DMS79 treated with DMSO at 0.1 percent for 48 hours (cell line): Measurements from ENCODE around the gene MYH11.
"Not testable (repeated sequence)": the region's sequence is repeated elsewhere in the genome, so short reads cannot be mapped to it uniquely, and the experiment has no call there.

Experiments
- DNase-seq: peaks from one replicate; lab custom pipeline; 2025; lab: John Stamatoyannopoulos, UW

The MYH11 gene

DNA sequence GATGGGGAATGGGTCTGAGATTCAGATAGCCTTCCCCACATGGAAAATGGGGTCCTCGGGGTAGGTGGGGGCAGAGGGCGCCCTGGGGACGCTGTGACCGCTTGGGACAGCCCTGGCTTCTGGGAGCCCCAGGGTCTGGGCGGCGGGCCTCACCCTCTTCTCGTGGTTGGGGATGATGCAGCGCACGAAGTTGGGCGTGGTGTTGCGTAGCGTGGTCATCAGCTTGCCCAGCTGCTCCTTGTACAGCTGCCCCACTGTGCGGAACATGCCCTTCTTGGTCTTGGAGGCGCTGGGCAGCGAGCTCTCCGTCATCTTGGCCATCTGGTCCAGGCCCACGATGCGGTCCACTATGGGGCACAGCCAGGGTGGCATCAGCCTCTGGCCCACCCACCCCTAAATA lies 106.8 kb downstream of the MYH11 start:
- no peak for DNase-seq

DNA sequence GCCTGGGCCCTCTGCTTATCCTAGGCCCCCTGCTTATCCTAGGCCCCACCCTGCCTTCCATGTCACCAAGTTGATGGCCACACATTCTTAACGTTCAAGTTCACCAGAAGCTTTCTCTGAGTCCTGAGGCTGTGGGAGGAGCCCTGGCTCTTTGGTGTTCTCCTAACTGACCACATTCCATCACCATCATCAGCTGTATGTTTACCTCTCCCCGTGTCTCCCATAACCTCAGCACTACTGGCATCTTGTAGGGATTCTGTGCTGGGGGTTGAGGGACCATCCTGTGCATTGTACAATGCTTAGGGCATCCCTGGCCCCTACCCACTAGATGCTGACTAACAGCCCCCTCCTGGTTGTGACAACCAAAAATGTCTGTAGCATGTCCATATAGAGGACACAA lies 107.5 kb downstream of the MYH11 start:
- no peak for DNase-seq

DNA sequence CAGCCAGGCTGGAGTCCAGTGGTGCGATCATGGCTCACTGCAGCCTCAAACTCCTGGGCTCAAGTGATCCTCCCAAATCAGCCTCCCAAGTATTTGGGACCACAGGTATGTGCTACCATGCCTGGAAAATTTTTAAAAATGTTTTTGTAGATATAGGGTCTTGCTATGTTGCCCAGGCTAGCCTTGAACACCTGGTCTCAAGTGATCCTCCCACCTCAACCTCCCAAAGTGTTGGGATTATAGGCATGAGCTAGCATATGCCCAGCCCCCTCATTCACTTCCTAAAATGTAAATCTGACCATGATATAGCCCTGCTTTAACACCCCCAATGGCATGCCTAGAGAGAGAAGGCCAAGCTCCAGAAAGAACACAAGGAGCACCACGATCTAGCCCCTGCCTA lies 108.2 kb downstream of the MYH11 start:
- DNase-seq = no peak

- DNase-seq = no peak
These were observed 108.9 kb downstream of the MYH11 start for GRCh38 chr16:15747937-15748336.

DNA sequence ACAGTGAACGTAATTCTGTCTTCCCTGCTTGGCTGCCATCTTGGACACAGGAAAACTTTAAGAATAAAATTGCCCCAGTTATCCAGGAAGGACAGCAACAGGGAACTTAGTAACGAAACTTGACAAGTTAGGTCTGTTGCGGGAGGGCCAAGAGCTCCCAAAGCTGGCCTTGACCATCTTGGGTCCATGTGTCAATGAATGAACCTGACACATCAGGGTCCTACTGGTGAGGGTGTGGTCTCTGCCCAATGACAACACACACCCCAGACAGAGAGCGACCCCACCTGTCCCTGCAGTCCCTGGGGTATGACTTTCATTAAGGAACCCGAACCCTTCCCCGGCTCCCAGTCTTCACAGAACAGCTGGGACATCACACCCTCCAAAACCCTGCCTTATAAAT lies 110.5 kb downstream of the MYH11 start:
- no peak for DNase-seq

GRCh38 chr16:15743657-15744056 lies 113.2 kb downstream of the MYH11 start:
- no peak for DNase-seq

DNA sequence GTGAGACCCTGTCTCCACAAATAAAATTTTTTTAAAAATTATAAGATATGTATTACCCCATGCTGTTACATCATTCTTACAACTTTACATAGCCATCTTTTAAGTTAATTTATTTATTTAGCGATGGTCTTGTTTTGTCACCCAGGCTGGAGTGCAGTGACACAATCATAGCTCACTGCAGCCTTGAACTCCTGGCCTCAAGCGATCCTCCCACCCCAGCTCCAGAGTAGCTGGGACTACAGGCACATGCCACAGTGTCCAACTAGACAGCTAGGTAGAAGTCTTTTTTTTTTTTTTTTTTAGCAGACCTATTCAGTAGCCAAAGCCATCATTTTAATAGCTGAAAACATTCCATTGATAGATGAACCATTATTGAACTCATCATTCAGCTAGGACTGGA lies 114.1 kb downstream of the MYH11 start:
- no peak for DNase-seq

DNA sequence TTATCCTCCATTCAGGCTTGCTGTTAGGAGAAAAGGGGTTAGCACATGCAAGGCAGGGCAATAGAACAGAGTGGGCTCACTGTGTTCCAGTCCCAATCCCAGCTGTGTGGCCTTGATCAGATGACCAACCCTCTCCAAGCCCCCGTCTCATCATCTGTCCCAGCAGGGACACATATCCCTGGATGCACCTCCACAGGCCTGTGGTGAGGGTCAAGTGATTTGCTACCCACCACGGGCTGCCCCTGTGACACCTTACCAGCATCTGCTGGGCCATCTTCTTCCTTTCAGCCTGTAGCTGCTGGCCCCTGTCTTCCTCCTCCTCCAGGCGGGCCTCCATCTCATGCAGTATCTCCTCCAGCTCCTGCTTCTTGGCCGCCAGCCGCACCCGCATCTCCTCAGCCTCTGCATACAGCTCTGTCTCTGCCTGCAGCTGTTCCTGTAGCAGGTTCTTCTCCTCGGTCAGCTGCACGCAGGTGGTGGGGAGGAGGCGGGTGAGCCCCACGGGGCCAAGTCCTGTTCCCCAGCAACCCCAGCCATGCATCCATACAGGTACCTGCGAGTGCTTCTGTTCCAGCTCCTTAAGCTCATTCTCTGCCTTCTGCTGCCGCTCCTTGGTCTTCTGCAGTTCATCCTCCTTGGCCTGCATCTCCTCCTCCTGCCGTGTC lies 115.5 kb downstream of the MYH11 start:
- peak; percentile 61 for DNase-seq

DNA sequence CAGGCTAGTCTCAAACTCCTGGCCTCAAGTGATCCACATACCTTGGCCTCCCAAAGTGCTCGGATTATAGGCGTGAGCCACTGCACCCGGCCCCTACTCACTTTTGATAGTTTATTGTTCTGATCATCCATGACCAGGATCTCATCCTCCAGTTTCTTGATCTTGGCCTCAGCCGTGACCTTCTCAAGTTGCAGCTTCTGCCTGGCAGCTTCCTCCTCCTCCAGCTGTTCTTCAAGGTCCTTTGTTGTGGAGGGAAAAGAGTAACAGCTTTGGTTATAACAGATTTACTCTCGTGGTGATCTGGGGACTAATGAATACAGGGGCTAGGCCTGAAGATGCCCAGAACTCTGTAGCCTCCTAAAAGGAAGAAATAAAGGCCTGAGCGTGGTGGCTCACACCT lies 116.9 kb downstream of the MYH11 start:
- DNase-seq = no peak

GRCh38 chr16:15739464-15739863 lies 117.4 kb downstream of the MYH11 start:
- no peak for DNase-seq

DNA sequence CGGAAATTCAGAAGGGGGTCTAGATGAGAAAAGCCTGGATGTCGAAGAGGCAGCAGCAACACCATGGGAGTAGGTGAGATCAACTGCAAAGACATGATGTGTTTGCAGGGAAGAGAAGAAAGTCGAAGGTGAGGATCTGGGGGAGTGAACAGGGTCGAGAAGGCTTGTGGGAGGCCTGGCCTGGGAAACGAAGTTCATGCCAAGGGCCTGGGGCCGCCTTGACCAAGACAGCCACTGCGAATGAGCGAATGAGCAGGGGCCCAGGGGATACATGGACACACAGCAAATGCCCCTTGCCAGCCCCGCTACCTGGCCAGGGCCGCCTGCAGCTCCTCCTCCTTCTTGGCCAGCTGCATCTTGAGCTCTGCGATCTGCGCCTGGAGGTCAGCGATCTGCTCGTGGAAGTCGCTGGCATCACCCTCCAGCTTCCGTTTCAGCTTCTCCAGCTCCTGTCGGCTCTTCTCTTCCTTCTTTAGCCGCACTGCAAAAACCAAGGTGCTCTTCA lies 119.6 kb downstream of the MYH11 start:
- no peak for DNase-seq

DNA sequence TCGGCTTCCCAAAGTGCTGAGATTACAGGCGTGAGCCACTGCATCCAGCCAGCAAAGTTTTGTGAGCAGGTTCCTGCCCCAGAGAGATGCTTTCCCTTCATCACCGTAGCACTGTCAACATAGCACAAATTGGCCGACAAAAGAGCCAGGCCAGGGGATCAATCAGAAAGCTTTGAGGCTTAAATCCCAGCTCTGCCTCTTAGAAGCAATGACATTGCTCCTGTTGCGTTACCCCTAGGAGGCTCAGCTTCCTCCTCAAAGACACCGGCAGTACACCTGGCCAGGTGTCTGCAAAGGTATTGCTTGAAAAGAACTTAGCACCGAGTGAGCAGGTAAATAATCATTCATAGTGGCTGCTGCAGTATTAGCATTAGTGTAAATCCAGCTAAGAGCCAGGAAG lies 120.3 kb downstream of the MYH11 start:
- no peak for DNase-seq

GRCh38 chr16:15735610-15736009 lies 121.2 kb downstream of the MYH11 start:
- DNase-seq = no peak

GRCh38 chr16:15732416-15732815 lies 124.4 kb downstream of the MYH11 start:
- DNase-seq = no peak

DNA sequence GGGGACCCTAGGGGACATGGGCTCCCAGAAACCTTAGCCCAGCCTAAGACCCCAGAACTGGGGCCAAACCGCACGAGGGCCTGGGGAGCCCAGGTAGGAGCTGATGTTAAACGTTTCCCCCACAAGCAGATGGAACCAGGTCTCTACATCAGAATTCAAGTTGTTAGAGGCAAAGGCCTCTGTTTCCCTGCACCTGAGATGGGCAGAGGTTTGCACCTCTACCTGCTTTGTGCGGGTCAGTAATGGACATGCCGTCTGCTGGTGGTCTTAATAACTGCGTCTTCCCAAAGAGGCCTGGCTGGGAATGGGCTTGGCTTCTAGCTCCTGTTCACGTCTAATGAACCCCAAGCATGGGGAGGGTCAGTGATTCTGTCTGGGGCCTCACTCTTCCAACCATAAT lies 127.7 kb downstream of the MYH11 start:
- DNase-seq = no peak

- not testable (repeated sequence) for DNase-seq
These were observed 129.1 kb downstream of the MYH11 start for GRCh38 chr16:15727697-15728096.

DNA sequence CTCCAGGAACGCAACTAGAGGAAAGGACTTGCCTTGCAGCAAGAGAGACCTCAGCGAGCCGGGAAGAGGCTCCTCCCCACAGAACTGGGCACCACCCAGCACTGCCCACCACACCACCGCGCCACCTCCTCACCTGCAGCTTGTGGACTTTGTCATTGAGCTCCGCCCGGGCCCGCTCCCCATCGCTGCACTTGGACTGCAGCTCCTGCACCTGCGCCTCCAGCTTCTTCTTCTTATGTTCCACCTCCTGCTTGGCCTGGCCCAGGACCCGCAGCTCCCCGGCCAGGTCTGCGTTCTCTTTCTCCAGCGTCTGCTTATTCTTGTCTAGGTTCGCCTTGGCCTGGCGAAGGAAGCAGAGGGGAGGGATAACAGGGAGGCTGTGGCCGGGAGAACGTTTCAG lies 130.1 kb downstream of the MYH11 start:
- no peak for DNase-seq

DNA sequence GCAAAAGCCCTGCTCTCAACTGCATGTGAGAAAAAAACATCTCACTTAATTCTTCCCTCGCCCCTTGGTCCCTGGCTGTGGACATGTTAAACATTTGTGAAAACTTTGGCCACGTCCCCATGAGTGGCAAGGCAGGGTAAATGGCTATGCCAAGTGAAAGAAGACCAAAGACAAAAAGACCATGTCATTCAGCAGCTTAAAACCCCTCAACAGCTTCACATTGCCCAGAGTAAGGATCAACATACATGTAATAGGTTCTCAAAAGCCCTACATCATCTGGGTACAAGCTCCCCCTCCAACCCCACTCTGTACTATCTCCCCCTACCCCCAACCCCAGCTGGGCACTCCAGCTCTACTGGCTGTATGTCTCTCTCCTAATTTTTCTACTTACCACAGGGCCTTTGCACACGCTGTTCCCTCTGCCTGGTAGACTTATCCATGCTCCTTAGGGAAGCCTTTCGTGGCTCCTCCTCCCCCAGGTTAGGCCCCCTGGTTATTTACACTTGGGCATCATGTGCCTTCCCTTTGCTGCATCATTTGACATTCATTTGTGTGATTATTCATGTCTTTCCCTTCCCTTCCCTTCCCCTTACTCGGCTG lies 131.1 kb downstream of the MYH11 start:
- no peak for DNase-seq

DNA sequence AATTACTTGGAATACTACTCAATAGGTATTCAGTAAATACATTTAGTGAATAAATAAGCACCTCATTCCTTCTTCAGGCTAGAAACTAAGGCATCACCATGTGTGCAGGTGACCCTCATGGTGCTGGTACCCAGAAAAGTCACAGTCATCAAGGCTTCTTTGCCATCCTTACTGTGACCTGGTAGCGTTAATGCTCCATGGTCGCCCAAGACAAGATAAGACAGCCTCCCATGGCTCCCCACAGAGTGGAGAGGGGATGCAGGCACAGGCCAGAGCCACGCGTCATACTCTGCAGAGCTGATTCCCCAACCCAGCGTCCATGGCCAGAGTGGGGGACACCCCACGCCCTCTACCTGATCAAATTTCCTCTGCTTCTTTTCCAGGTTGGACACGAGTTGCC lies 133.0 kb downstream of the MYH11 start:
- DNase-seq = no peak

DNA sequence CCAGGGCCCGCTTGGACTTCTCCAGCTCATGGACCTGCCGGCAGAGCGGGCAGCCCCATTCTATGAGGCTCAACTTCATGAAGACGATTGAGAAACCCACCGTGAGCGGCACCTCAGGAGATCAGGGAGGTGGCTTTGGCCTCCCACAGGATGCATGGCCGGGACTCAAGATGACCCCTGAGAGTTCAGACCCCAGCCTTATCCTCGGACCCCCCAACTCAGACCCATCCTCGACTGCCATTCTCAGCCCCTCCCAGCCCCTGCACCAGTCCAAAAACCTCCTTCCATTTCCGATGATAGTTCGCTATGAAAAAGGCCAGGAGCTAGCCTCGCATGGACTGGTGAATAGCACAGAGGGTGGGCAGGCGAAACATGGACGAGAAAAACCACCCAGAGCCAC lies 135.8 kb downstream of the MYH11 start:
- DNase-seq = no peak

DNA sequence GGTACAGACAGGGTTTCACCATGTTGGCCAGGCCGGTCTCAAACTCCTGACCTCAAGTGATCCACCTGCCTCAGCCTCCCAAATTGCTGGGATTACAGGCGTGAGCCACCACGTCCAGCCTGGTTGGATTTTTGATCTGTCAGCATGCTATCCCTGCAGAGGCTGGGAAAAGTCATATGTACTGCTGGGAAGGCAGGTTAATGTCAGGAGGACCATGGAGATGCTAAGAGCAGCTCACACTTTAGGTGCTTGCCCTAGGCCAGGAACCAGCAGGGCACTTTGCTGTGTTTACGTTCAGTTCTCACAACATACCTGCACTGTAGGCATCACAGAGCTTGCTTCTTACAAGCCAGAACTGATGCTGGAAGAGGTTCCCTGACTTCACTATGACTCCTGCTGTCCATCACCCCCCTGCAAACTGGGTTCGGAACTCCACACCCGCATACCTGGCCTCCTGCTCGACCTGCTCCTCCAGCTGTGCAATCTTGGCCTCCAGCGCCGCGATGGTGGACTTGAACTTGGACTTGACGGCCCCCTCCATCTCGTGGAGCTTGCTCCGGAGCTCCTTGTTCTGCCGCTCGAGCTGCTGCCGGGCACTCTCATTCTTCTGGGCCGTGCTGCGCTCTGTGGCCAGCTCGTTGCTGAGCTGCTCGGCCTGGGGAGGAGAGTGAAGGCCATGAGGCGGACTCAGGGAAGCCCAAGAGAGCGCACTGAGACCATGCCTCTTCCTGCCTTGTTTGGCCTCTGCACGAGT lies 140.0 kb downstream of the MYH11 start:
- no peak for DNase-seq

DNA sequence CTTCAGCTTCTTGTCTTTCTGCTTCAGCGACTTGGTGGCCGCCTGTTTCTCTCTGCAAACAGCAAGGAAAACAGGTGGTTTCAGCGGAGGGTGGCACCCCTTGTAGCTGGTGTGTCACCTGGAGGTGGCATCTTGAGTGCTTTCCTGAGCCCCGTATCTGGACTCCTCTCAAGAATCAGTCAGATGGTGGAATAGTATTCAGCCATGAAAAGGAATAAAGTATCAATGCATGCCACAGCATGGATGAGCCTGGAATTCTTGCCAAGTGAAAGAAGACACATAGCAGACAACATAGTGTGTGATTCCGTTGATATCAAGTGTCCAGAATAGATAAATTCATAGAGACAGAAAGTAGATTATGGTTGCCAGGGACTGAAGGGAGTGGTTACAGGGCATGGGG lies 141.6 kb downstream of the MYH11 start:
- DNase-seq = no peak
